ENCODE results near the gene ITPRID1.

Gene ITPRID1

GRCh38 chr7:31683445-31684225 is 169.7 kb downstream of the ITPRID1 start:
- Histone ChIP-seq H3K9me3 (ENCODE audit: insufficient read depth, low read depth, low read length) (no peaks in the 10 kb centered on the region), H3F3A (ENCODE audit: low read depth) (no peaks in the 10 kb centered on the region), H3K4me3 (ENCODE audit: low read length, poor library complexity, severe bottlenecking) (no peak overlapping the region), H4K20me1 (ENCODE audit: insufficient read depth, low read length, poor library complexity, severe bottlenecking) (no peaks in the 10 kb centered on the region), H3K4me2 (ENCODE audit: low read depth, low read length, poor library complexity, severe bottlenecking) (no peak overlapping the region), H3K4me1 (ENCODE audit: insufficient read depth, low read length, poor library complexity, severe bottlenecking) (no peaks in the 10 kb centered on the region), H3K79me2 (ENCODE audit: insufficient read depth, low read length) (no peaks in the 10 kb centered on the region), H2AFZ (ENCODE audit: low read length) (no peak overlapping the region), H3K27me3 (ENCODE audit: insufficient read depth, low read length, poor library complexity, severe bottlenecking) (no peaks in the 10 kb centered on the region), H3K9ac (ENCODE audit: low read depth, low read length, poor library complexity, severe bottlenecking) (no peak overlapping the region), H3K9me2 (replicated peaks; ENCODE audit: low read depth, low read length) (no peaks in the 10 kb centered on the region), H3K36me3 (ENCODE audit: insufficient read depth, low read length) (no peaks in the 10 kb centered on the region)
- no peak for TF ChIP-seq CTCF (conservative IDR thresholded peaks at IDR 0.05; ENCODE audit: low read length)
- no peak for TF ChIP-seq EZH2phosphoT487 (IDR thresholded peaks at IDR 0.05; ENCODE audit: borderline replicate concordance)

GRCh38 chr7:31687024-31687748 is 173.3 kb downstream of the ITPRID1 start, which contains the start of gene PPP1R17:
PPP1R17 (plus strand) TSS chr7:31687215; CDS start chr7:31692442, 5,227 bp downstream.
- Histone ChIP-seq H3F3A (ENCODE audit: low read depth) (no peaks in the 10 kb centered on the region), H3K9ac (ENCODE audit: low read depth, low read length, poor library complexity, severe bottlenecking) (no peak within 1 kb of the TSS), H3K9me3 (ENCODE audit: insufficient read depth, low read depth, low read length) (no peaks in the 10 kb centered on the region), H2AFZ (ENCODE audit: low read length) (no peak within 1 kb of the TSS), H4K20me1 (ENCODE audit: insufficient read depth, low read length, poor library complexity, severe bottlenecking) (no peaks in the 10 kb centered on the region), H3K4me1 (ENCODE audit: insufficient read depth, low read length, poor library complexity, severe bottlenecking) (no peaks in the 10 kb centered on the region), H3K4me3 (ENCODE audit: low read length, poor library complexity, severe bottlenecking) (no peak within 1 kb of the TSS), H3K9me2 (replicated peaks; ENCODE audit: low read depth, low read length) (no peaks in the 10 kb centered on the region), H3K4me2 (ENCODE audit: low read depth, low read length, poor library complexity, severe bottlenecking) (no peak within 1 kb of the TSS), H3K27me3 (ENCODE audit: insufficient read depth, low read length, poor library complexity, severe bottlenecking) (no peaks in the 10 kb centered on the region), H3K79me2 (ENCODE audit: insufficient read depth, low read length) (no peaks in the 10 kb centered on the region), H3K36me3 (ENCODE audit: insufficient read depth, low read length) (no peaks in the 10 kb centered on the region)
- TF ChIP-seq CTCF (conservative IDR thresholded peaks at IDR 0.05; ENCODE audit: low read length) (no peak), EZH2phosphoT487 (IDR thresholded peaks at IDR 0.05; ENCODE audit: borderline replicate concordance) (no peak)

GRCh38 chr7:31688372-31688771 is 174.5 kb downstream of the ITPRID1 start:
- H4K20me1 ChIP-seq (ENCODE audit: insufficient read depth, low read length, poor library complexity, severe bottlenecking), result no peaks in the 10 kb centered on the region
- H3K9ac ChIP-seq (ENCODE audit: low read depth, low read length, poor library complexity, severe bottlenecking), result no peak overlapping the region
- H2AFZ ChIP-seq (ENCODE audit: low read length), result no peak overlapping the region
- no peaks in the 10 kb centered on the region for H3K9me2 ChIP-seq (replicated peaks; ENCODE audit: low read depth, low read length)
- H3K4me3 ChIP-seq (ENCODE audit: low read length, poor library complexity, severe bottlenecking), result no peak overlapping the region
- H3K27me3 ChIP-seq (ENCODE audit: insufficient read depth, low read length, poor library complexity, severe bottlenecking), result no peaks in the 10 kb centered on the region
- no peak for TF ChIP-seq CTCF (conservative IDR thresholded peaks at IDR 0.05; ENCODE audit: low read length)
- TF ChIP-seq EZH2phosphoT487 (IDR thresholded peaks at IDR 0.05; ENCODE audit: borderline replicate concordance), result no peak
- H3K9me3 ChIP-seq (ENCODE audit: insufficient read depth, low read depth, low read length), result no peaks in the 10 kb centered on the region
- no peaks in the 10 kb centered on the region for H3K4me1 ChIP-seq (ENCODE audit: insufficient read depth, low read length, poor library complexity, severe bottlenecking)
- no peaks in the 10 kb centered on the region for H3K79me2 ChIP-seq (ENCODE audit: insufficient read depth, low read length)
- no peak overlapping the region for H3K4me2 ChIP-seq (ENCODE audit: low read depth, low read length, poor library complexity, severe bottlenecking)
- no peaks in the 10 kb centered on the region for H3K36me3 ChIP-seq (ENCODE audit: insufficient read depth, low read length)
- no peaks in the 10 kb centered on the region for H3F3A ChIP-seq (ENCODE audit: low read depth)
